Mesothelial cell of epicardium (in vitro differentiated cells): ENCODE data around the gene PI4K2B. TPM values are rescaled to one million over a fixed set of nuclear protein-coding genes. Genes with fewer than 3 reads are reported as not detected.
A peak's percentile ranks its signal among the peaks of the same experiment; 100 is the strongest.
"Not testable (repeated sequence)": the region's sequence is repeated elsewhere in the genome, so short reads cannot be mapped to it uniquely, and the experiment has no call there.

Experiments used
- DNase-seq, 2 experiments: peaks; one replicate each; pipeline ENCODE4 v3.0.0; 2021; ENCODE audit warnings: low spot score in 2 of 2; ENCODE audit not compliant: unreplicated experiment in 2 of 2
- H3K27ac Mint-ChIP-seq: 2 replicates; pipeline ENCODE4 v1.8.0; 2021; ENCODE audit warnings: mixed read lengths
- H3K27me3 Mint-ChIP-seq: 2 replicates; pipeline ENCODE4 v1.8.0; 2021; ENCODE audit warnings: low read depth, mixed read lengths
- H3K36me3 Mint-ChIP-seq: 2 replicates; pipeline ENCODE4 v1.8.0; 2021; ENCODE audit warnings: mixed read lengths
- H3K4me1 Mint-ChIP-seq: 2 replicates; pipeline ENCODE4 v1.8.0; 2021; ENCODE audit warnings: mixed read lengths
- H3K4me3 Mint-ChIP-seq: 2 replicates; pipeline ENCODE4 v1.8.0; 2021; ENCODE audit warnings: mild to moderate bottlenecking, moderate library complexity, mixed read lengths
- H3K9me3 Mint-ChIP-seq: 2 replicates; pipeline ENCODE4 v1.8.0; 2021; ENCODE audit warnings: mixed read lengths
- CTCF ChIP-seq: fragments of 200-600 bp; sonication (generic); IDR thresholded peaks from one replicate; pipeline ENCODE4 v1.5.0; 2021; ENCODE audit warnings: antibody characterized with exemption; ENCODE audit not compliant: unreplicated experiment
- total RNA-seq: library from RNA; stranded (reverse); gene quantifications from 3 replicates; pipeline ENCODE4 v1.2.1, GENCODE V29; 2021

Gene PI4K2B
- total RNA-seq, 1 donor from 2014 or later, result 9.1 TPM

DNA sequence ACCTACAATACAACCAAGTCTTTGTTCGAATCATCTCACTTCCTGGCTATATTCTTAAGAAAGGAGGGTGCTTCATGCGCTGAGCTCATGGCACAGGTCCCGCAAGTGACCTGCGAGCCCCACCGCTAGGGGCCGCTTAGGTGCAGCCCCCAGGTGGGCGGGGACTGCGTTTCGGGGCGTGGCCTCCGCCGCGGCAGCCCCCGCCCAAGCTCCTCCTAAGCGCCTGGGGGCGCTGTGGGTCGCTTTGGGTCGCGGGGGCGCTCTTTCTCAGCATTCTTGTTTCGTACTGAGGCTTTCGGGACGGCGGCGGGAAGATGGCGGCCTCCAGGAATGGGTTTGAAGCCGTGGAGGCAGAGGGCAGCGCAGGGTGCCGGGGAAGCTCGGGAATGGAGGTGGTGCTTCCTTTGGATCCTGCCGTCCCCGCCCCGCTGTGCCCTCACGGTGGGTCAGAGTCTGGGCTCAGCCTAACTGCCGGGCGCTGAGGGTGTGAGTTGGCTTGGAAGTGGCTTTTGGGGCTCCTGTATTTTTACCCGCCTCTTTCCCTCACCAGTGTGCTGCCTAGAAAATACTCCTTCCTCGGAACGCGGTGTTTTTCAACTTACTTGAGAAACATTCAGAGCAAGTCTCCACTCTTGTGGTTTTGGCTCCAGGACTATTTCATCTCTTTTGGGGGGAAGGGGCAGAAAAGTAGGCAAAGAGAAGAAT is 78.8 kb downstream of the PI4K2B start, which contains the start of gene ZCCHC4:
Gene ZCCHC4 (plus strand): TSS at position 279 of the 705 bp plus-strand sequence. CDS start 36 bp downstream, at position 315.
- H3K36me3 Mint-ChIP-seq, result peaks cover 14% of the 10 kb centered on the region
- DNase-seq, result peak; percentile 78 to 93
- H3K27me3 Mint-ChIP-seq, result no peaks in the 10 kb centered on the region
- peak within 1 kb of the TSS; percentile 99 for H3K4me3 Mint-ChIP-seq
- TF ChIP-seq CTCF, result peak; percentile 83
- H3K9me3 Mint-ChIP-seq, result no peaks in the 10 kb centered on the region
- H3K27ac Mint-ChIP-seq, result peak within 1 kb of the TSS; percentile 100
- H3K4me1 Mint-ChIP-seq, result peaks cover 19% of the 10 kb centered on the region

- Mint-ChIP-seq H3K27me3 (no peaks in the 10 kb centered on the region), H3K27ac (peak overlapping the region; percentile 100), H3K4me3 (peak overlapping the region; percentile 99), H3K9me3 (no peaks in the 10 kb centered on the region), H3K36me3 (peaks cover 16% of the 10 kb centered on the region), H3K4me1 (peaks cover 19% of the 10 kb centered on the region)
- no peak for TF ChIP-seq CTCF
- no peak for DNase-seq
Measured at GRCh38 chr4:25313201-25313895, 79.5 kb downstream of the PI4K2B start.

GRCh38 chr4:25320336-25320735 is 86.5 kb downstream of the PI4K2B start:
- H3K27ac Mint-ChIP-seq, result no peak overlapping the region
- DNase-seq, result no peak
- H3K27me3 Mint-ChIP-seq, result no peaks in the 10 kb centered on the region
- H3K4me3 Mint-ChIP-seq, result no peak overlapping the region
- no peaks in the 10 kb centered on the region for H3K9me3 Mint-ChIP-seq
- TF ChIP-seq CTCF, result no peak
- peaks cover 31% of the 10 kb centered on the region for H3K36me3 Mint-ChIP-seq
- no peaks in the 10 kb centered on the region for H3K4me1 Mint-ChIP-seq

DNA sequence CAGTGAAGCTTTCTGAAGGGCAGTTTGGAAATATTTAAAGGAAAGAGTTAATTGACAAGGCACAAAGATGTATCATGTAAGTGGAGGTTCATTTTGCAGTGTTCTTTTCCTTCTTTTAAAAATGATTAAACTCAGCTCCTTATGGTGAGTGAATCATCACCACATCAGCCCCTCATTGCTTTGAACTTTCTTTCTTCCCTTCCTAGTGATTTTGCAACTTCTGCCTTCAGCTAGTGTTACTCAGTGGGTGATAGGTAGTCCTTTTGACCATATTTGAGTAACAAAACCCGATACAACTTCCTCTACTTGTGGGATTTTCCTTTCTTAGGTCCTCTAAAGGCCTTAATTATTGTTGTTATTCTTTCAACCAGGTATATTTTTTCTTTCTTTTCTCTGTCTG is 86.9 kb downstream of the PI4K2B start:
- Mint-ChIP-seq H3K9me3 (no peaks in the 10 kb centered on the region), H3K4me1 (no peaks in the 10 kb centered on the region), H3K36me3 (peaks cover 30% of the 10 kb centered on the region), H3K27me3 (no peaks in the 10 kb centered on the region), H3K27ac (no peak overlapping the region), H3K4me3 (no peak overlapping the region)
- TF ChIP-seq CTCF, result no peak
- no peak for DNase-seq

DNA sequence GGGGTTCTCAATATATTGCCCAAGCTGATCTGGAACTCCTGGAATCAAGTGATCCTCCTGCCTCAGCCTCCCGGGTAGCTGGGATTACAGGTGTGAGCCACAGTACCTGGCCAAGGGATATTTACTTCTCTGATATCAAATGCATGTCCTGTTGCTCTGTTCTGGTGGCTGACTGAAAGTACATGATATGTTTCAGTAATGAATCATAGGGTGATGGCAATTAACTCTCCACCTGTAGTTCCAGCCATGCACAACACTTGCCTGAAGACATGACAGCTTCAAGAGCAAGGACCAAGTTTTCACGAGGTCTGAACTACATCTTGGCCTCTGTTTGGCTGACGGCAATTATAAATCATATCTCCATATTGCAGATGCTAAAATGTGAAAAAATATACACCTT is 87.9 kb downstream of the PI4K2B start:
- no peak for TF ChIP-seq CTCF
- Mint-ChIP-seq H3K27ac (no peak overlapping the region), H3K36me3 (peaks cover 24% of the 10 kb centered on the region), H3K4me1 (no peaks in the 10 kb centered on the region), H3K27me3 (no peaks in the 10 kb centered on the region), H3K4me3 (no peak overlapping the region), H3K9me3 (no peaks in the 10 kb centered on the region)
- no peak for DNase-seq

DNA sequence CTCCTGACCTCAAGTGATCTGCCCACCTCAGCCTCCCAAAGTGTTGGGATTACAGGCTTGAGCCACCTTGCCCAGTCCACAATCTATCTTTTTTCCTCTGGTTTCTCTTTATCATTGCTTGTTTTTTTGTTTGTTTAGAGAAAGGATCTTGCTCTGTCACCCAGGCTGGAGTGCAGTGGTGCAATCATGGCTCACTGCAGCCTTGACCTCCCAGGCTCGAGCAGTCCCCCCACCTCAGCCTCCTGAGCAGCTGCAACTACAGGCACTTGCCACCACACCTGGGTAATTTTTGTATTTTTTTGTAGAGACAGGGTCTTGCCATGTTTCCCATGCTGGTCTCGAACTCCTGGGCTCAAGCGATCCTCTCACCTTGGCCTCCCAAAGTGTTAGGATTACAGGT is 94.6 kb downstream of the PI4K2B start:
- H3K36me3 Mint-ChIP-seq, H3K4me3 Mint-ChIP-seq, H3K4me1 Mint-ChIP-seq, H3K9me3 Mint-ChIP-seq, H3K27me3 Mint-ChIP-seq, DNase-seq, H3K27ac Mint-ChIP-seq: not testable (repeated sequence)
